Measurements from ENCODE around the gene VPS13A.
A peak's percentile ranks its signal among the peaks of the same experiment; 100 is the strongest.

Gene VPS13A

GRCh38 chr9:77455312-77455927 lies 278.1 kb downstream of the VPS13A start:
- no peak for FAIRE-seq
- no peak for DNase-seq (ENCODE audit: low spot score)

GRCh38 chr9:77456829-77457437 lies 279.6 kb downstream of the VPS13A start:
- peak; percentile 84 for FAIRE-seq
- peak; percentile 70 for DNase-seq (ENCODE audit: low spot score)

- peak; percentile 54 for DNase-seq (ENCODE audit: low spot score)
- no peak for FAIRE-seq
These were observed 280.7 kb downstream of the VPS13A start for GRCh38 chr9:77457916-77458592.

GRCh38 chr9:77460938-77461337 lies 283.6 kb downstream of the VPS13A start:
- DNase-seq (ENCODE audit: low spot score) (no peak), FAIRE-seq (no peak)

- no peak for FAIRE-seq
These were observed 284.7 kb downstream of the VPS13A start for GRCh38 chr9:77462066-77462465.

GRCh38 chr9:77463151-77463550 lies 285.8 kb downstream of the VPS13A start:
- FAIRE-seq: no peak

More at GRCh38 chr9:77462066-77462465, 284.7 kb downstream of the VPS13A start:
- DNase-seq (ENCODE audit: low spot score): no peak

GRCh38 chr9:77464661-77465060 lies 287.3 kb downstream of the VPS13A start:
- FAIRE-seq (no peak), DNase-seq (ENCODE audit: low spot score) (no peak)

More at GRCh38 chr9:77463151-77463550, 285.8 kb downstream of the VPS13A start:
- no peak for DNase-seq (ENCODE audit: low spot score)

GRCh38 chr9:77469515-77470231 lies 292.3 kb downstream of the VPS13A start:
- peak; percentile 47 for DNase-seq (ENCODE audit: low spot score)
- FAIRE-seq: peak; percentile 87

Measured in RCC 7860 (cell line).